ENCODE data around the gene HORMAD2.

HORMAD2 gene

GRCh38 chr22:30186041-30186440 lies 105.8 kb downstream of the HORMAD2 start:
- ATAC-seq = no peak
- TF ChIP-seq BACH2 (CRISPR knock-in tag; IDR thresholded peaks at IDR 0.05; ENCODE audit: borderline replicate concordance) = no peak
- TF ChIP-seq POU6F1 (CRISPR knock-in tag; IDR thresholded peaks at IDR 0.05; ENCODE audit: borderline replicate concordance, low read depth) = no peak
- no peak for TF ChIP-seq ESRRG (CRISPR knock-in tag; IDR thresholded peaks at IDR 0.05)
- TF ChIP-seq GLIS3 (CRISPR knock-in tag; IDR thresholded peaks at IDR 0.05) = no peak
- TF ChIP-seq PPARA (CRISPR knock-in tag; IDR thresholded peaks at IDR 0.05; ENCODE audit: borderline replicate concordance) = no peak
- no peak for TF ChIP-seq TOX (CRISPR knock-in tag; IDR thresholded peaks at IDR 0.05; ENCODE audit: borderline replicate concordance)
- TF ChIP-seq CSRNP3 (CRISPR knock-in tag; IDR thresholded peaks at IDR 0.05) = no peak
- no peak for TF ChIP-seq RARB (CRISPR knock-in tag; IDR thresholded peaks at IDR 0.05)
- TF ChIP-seq OSR1 (CRISPR knock-in tag; IDR thresholded peaks at IDR 0.05) = no peak
- TF ChIP-seq TSHZ2 (CRISPR knock-in tag; IDR thresholded peaks at IDR 0.05) = no peak
- TF ChIP-seq ARNTL (CRISPR knock-in tag; IDR thresholded peaks at IDR 0.05; ENCODE audit: borderline replicate concordance, low read depth) = no peak
- TF ChIP-seq ZNF8 (CRISPR knock-in tag; IDR thresholded peaks at IDR 0.05) = no peak

- no peak for ATAC-seq
- TF ChIP-seq TCF4 (CRISPR knock-in tag; IDR thresholded peaks at IDR 0.05; ENCODE audit: borderline replicate concordance) (no peak), POU6F1 (CRISPR knock-in tag; IDR thresholded peaks at IDR 0.05; ENCODE audit: borderline replicate concordance, low read depth) (no peak), CREB5 (CRISPR knock-in tag; IDR thresholded peaks at IDR 0.05; ENCODE audit: low read depth) (no peak), RARB (CRISPR knock-in tag; IDR thresholded peaks at IDR 0.05) (no peak), ZC3H10 (CRISPR knock-in tag; IDR thresholded peaks at IDR 0.05) (no peak), PATZ1 (CRISPR knock-in tag; IDR thresholded peaks at IDR 0.05; ENCODE audit: borderline replicate concordance) (no peak), TOX (CRISPR knock-in tag; IDR thresholded peaks at IDR 0.05; ENCODE audit: borderline replicate concordance) (no peak), CSDC2 (CRISPR knock-in tag; IDR thresholded peaks at IDR 0.05) (no peak), CSRNP3 (CRISPR knock-in tag; IDR thresholded peaks at IDR 0.05) (no peak)
Measured at GRCh38 chr22:30186510-30186909, 106.2 kb downstream of the HORMAD2 start.
